K562 (cell line): ENCODE measurements around the gene ZNF384. TPM values are rescaled to one million over a fixed set of nuclear protein-coding genes. Genes with fewer than 3 reads are reported as not detected.

Experiments
- CBX5 ChIP-seq: IDR thresholded peaks from 2 replicates; pipeline ENCODE4 v1.6.1; 2014; ENCODE audit warnings: low read depth, borderline replicate concordance
- CGGBP1 ChIP-seq: fragments of 250-450 bp; sonication (Bioruptor Pico); IDR thresholded peaks from 2 replicates; pipeline ENCODE4 v1.9.0; 2021; ENCODE audit warnings: mild to moderate bottlenecking
- CHD7 ChIP-seq: fragments of 200-600 bp; sonication (generic); IDR thresholded peaks from one replicate; pipeline ENCODE4 v1.6.1; 2012; ENCODE audit warnings: mild to moderate bottlenecking, low read depth, low read length, inconsistent platforms
- CTBP1 ChIP-seq: fragments of 450-650 bp; IDR thresholded peaks from 2 replicates; pipeline ENCODE4 v1.6.1; 2016; ENCODE audit warnings: borderline replicate concordance
- DACH1 ChIP-seq: fragments of 450-650 bp; IDR thresholded peaks from 2 replicates; pipeline ENCODE4 v1.6.1; 2018; ENCODE audit not compliant: partially characterized antibody
- GTF2E2 ChIP-seq: fragments of 200-800 bp; sonication (Bioruptor generic); IDR thresholded peaks from 2 replicates; pipeline ENCODE4 v1.6.1; 2016; ENCODE audit warnings: missing genetic modification characterization, missing compliant biosample characterization
- MAZ ChIP-seq, 2 experiments: fragments of 450-650 bp in 1 of 2; sonication (generic) in 1 of 2; formaldehyde crosslinking; IDR thresholded peaks in 1 of 2; conservative IDR thresholded peaks in 1 of 2; 2 replicates each; pipeline versions ENCODE4 v1.4.0 to v1.5.0; 2020; ENCODE audit warnings: mild to moderate bottlenecking in 1 of 2, missing genetic modification reagents in 1 of 2
- TCF7L2 ChIP-seq: fragments of 150-350 bp; IDR thresholded peaks from 2 replicates; pipeline ENCODE4 v1.6.1; 2016; ENCODE audit warnings: low read depth, mild to moderate bottlenecking, low read length, moderate library complexity
- ZNF133 ChIP-seq: fragments of 250-450 bp; sonication (Bioruptor Pico); IDR thresholded peaks from 2 replicates; pipeline ENCODE4 v1.4.0; 2020; ENCODE audit warnings: mild to moderate bottlenecking
- ZNF644 ChIP-seq: fragments of 200-800 bp; sonication (Bioruptor generic); IDR thresholded peaks from 2 replicates; pipeline ENCODE4 v1.6.1; 2016; ENCODE audit warnings: low read depth, missing genetic modification characterization, missing compliant biosample characterization
- polyA plus RNA-seq, 8 experiments: library from polyadenylated mRNA; depleted of rRNA in 4 of 8; stranded (reverse) in 5 of 8; unstranded in 3 of 8; fragments of >200 nt; fragmentation: Nextera tagmentation in 2 of 8; fragmentation: Illumina TruSeq in 1 of 8; extraction: Ambion mirVana in 2 of 8; extraction: Trizol in 1 of 8; gene quantifications; 2 replicates each; pipeline versions ENCODE4 v1.2.1 to v1.2.3, GENCODE V29; 2011 to 2014; ENCODE audit warnings: inconsistent platforms in 1 of 8, missing spikeins in 1 of 8
- total RNA-seq, 7 experiments: library from RNA; depleted of rRNA in 6 of 7; stranded (reverse); fragments of >200 nt in 6 of 7; fragmentation: Illumina TruSeq in 2 of 7; extraction: Trizol in 2 of 7; gene quantifications; 2 replicates each; pipeline versions ENCODE4 v1.2.1 to v1.2.3, GENCODE V29; 2011 to 2021; ENCODE audit warnings: low replicate concordance in 1 of 7
- TF ChIP-seq, protein P1 (sequence below): fragments of 450-650 bp; IDR thresholded peaks from 2 replicates; pipeline ENCODE4 v1.6.1; 2016; ENCODE audit warnings: low read depth, mild to moderate bottlenecking, moderate library complexity

Gene ZNF384
- total and polyA plus RNA-seq, 9 of the 15 experiments (the other 6 are each of a cell fraction or from before 2014, with no cell fraction given), result 0.36 to 64.8 (median 21.3) TPM

GRCh38 chr12:6662906-6663742 lies 26.1 kb downstream of the ZNF384 start, which contains the start of gene ING4 (continued):
- TF ChIP-seq CGGBP1 (CRISPR knock-in tag), result no peak
- TF ChIP-seq, protein P1, sequence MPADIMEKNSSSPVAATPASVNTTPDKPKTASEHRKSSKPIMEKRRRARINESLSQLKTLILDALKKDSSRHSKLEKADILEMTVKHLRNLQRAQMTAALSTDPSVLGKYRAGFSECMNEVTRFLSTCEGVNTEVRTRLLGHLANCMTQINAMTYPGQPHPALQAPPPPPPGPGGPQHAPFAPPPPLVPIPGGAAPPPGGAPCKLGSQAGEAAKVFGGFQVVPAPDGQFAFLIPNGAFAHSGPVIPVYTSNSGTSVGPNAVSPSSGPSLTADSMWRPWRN, result no peak
- 0 out of 2 replicates have a peak, but pooled peaks have one; percentile 41 for TF ChIP-seq GTF2E2
- no peak for TF ChIP-seq ZNF133
- TF ChIP-seq CHD7, result no peak
- TF ChIP-seq ZNF644, result no peak
- TF ChIP-seq CBX5, result no peak
- peak; percentile 3; the same call in 1 of the 2 replicates for TF ChIP-seq TCF7L2
- peak; percentile 41 to 66; a peak in 2 of 4 replicates for TF ChIP-seq MAZ (CRISPR knock-in tag; conservative IDR thresholded peaks at IDR 0.05 in 1 of 2, IDR thresholded peaks at IDR 0.05 in 1 of 2)
- no peak for TF ChIP-seq CTBP1
- TF ChIP-seq DACH1, result no peak
